ENCODE results near the gene CCDC192.

GRCh38 chr5:127772531-127772930, 69.3 kb downstream of the CCDC192 start:
- TF ChIP-seq CTCF (IDR thresholded peaks at IDR 0.05; ENCODE audit: insufficient read depth, low read length, poor library complexity, severe bottlenecking) = no peak
- no peak for TF ChIP-seq EZH2phosphoT487 (conservative IDR thresholded peaks at IDR 0.05; ENCODE audit: low read length)

All from SU-DHL-6 (cell line).